IMR-90 (cell line): Measurements from ENCODE around the gene RASGRF2. TPM values are rescaled to one million over a fixed set of nuclear protein-coding genes. Genes with fewer than 3 reads are reported as not detected.

ENCODE experiments used
- ATAC-seq: fragments of 200-7000 bp; cut with Tn5 transposase; 2 replicates; pipeline ENCODE4 v1.9.1; 2020; ENCODE audit warnings: low read depth, mild to moderate bottlenecking, moderate library complexity
- BruUV-seq: library from RNA; stranded (reverse); fragments of 400-500 nt; replicated peaks from 2 replicates; lab custom pipeline; 2021; lab: Mats Ljungman, UMichigan
- CTCF ChIA-PET: fragments of 300-600 bp; formaldehyde crosslinking; extraction: SDS; loops from one replicate; lab custom pipeline; 2021; ENCODE audit warnings: antibody characterized with exemption; lab: Yijun Ruan, JAX
- POLR2A ChIA-PET: fragments of 300-600 bp; sonication (Branson Sonifier 250); formaldehyde crosslinking; loops from one replicate; lab custom pipeline; 2022; ENCODE audit warnings: antibody characterized with exemption; ENCODE audit not compliant: unreplicated experiment; lab: Charles Lee
- DNase-seq: peaks from one replicate; pipeline ENCODE4 v3.0.0; 2013
- H2AFZ ChIP-seq: replicated peaks from 2 replicates; pipeline ENCODE3; 2013; ENCODE audit warnings: low read length, mild to moderate bottlenecking; ENCODE audit not compliant: poor library complexity
- H2AK5ac ChIP-seq: 2 replicates; pipeline ENCODE4 v1.6.1; 2013; ENCODE audit warnings: low read depth, low read length, inconsistent platforms
- H2AK9ac ChIP-seq: replicated peaks from 2 replicates; pipeline ENCODE3; 2013; ENCODE audit warnings: mild to moderate bottlenecking, low read depth, low read length, moderate library complexity; ENCODE audit not compliant: poor library complexity
- H2BK120ac ChIP-seq: 2 replicates; pipeline ENCODE4 v1.6.1; 2013; ENCODE audit warnings: low read depth, low read length, inconsistent platforms
- H2BK15ac ChIP-seq: 3 replicates; pipeline ENCODE4 v1.6.1; 2013; ENCODE audit warnings: low read depth, low read length, inconsistent platforms
- H2BK20ac ChIP-seq: 2 replicates; pipeline ENCODE4 v1.6.1; 2013; ENCODE audit warnings: low read depth, mild to moderate bottlenecking, inconsistent platforms, low read length, moderate library complexity
- H2BK5ac ChIP-seq: 2 replicates; pipeline ENCODE4 v1.6.1; 2013; ENCODE audit warnings: mild to moderate bottlenecking, low read depth, low read length, inconsistent platforms; ENCODE audit not compliant: poor library complexity, severe bottlenecking
- H3K14ac ChIP-seq: replicated peaks from 2 replicates; pipeline ENCODE4 v1.6.1; 2013; ENCODE audit warnings: low read depth, low read length, inconsistent platforms
- H3K18ac ChIP-seq: 2 replicates; pipeline ENCODE4 v1.6.1; 2013; ENCODE audit warnings: low read depth, low read length, control low read depth
- H3K23ac ChIP-seq: 2 replicates; pipeline ENCODE4 v1.6.1; 2013; ENCODE audit warnings: low read depth, low read length, inconsistent platforms
- H3K27ac ChIP-seq: 2 replicates; pipeline ENCODE4 v1.5.1; 2013; ENCODE audit warnings: mild to moderate bottlenecking, control low read depth, low read length; ENCODE audit not compliant: insufficient read depth
- H3K27me3 ChIP-seq: 2 replicates; pipeline ENCODE4 v1.6.1; 2013; ENCODE audit warnings: low read length; ENCODE audit not compliant: control insufficient read depth, insufficient read depth
- H3K36me3 ChIP-seq: 2 replicates; pipeline ENCODE4 v1.6.1; 2013; ENCODE audit warnings: low read length, mixed read lengths; ENCODE audit not compliant: control insufficient read depth, insufficient read depth
- H3K4ac ChIP-seq: 2 replicates; pipeline ENCODE4 v1.6.1; 2013; ENCODE audit warnings: low read depth, low read length, inconsistent platforms
- H3K4me1 ChIP-seq: 2 replicates; pipeline ENCODE4 v1.6.1; 2013; ENCODE audit warnings: low read length, mixed read lengths; ENCODE audit not compliant: control insufficient read depth, insufficient read depth
- H3K4me2 ChIP-seq: 2 replicates; pipeline ENCODE4 v1.6.1; 2013; ENCODE audit warnings: low read depth, mild to moderate bottlenecking, control low read depth, low read length, moderate library complexity
- H3K4me3 ChIP-seq: 2 replicates; pipeline ENCODE4 v1.5.1; 2013; ENCODE audit warnings: low read depth, mild to moderate bottlenecking, control low read depth, low read length, moderate library complexity; ENCODE audit not compliant: insufficient read depth
- H3K56ac ChIP-seq: 2 replicates; pipeline ENCODE4 v1.6.1; 2013; ENCODE audit warnings: low read length, inconsistent platforms; ENCODE audit not compliant: insufficient read depth; ENCODE audit errors: extremely low read depth
- H3K79me1 ChIP-seq, 2 experiments: 2 replicates each; pipeline ENCODE4 v1.6.1; 2013; ENCODE audit warnings: low read length in 2 of 2, inconsistent platforms in 1 of 2, low read depth in 1 of 2
- H3K9ac ChIP-seq: 2 replicates; pipeline ENCODE4 v1.6.1; 2013; ENCODE audit warnings: low read depth, low read length, control low read depth
- H3K9me1 ChIP-seq: 2 replicates; pipeline ENCODE4 v1.6.1; 2013; ENCODE audit warnings: low read length, inconsistent platforms; ENCODE audit not compliant: insufficient read depth
- H3K9me3 ChIP-seq: 2 replicates; pipeline ENCODE4 v1.6.1; 2013; ENCODE audit warnings: low read length; ENCODE audit not compliant: control insufficient read depth, insufficient read depth
- H4K20me1 ChIP-seq: 2 replicates; pipeline ENCODE4 v1.6.1; 2013; ENCODE audit warnings: low read length, inconsistent platforms; ENCODE audit not compliant: insufficient read depth
- H4K5ac ChIP-seq: 2 replicates; pipeline ENCODE4 v1.6.1; 2013; ENCODE audit warnings: mild to moderate bottlenecking, low read depth, low read length, control low read depth
- H4K8ac ChIP-seq, 2 experiments: 2 replicates each; pipeline ENCODE4 v1.6.1; 2013; ENCODE audit warnings: low read depth in 2 of 2, low read length in 2 of 2, control low read depth in 1 of 2, inconsistent platforms in 1 of 2
- H4K91ac ChIP-seq: 2 replicates; pipeline ENCODE4 v1.6.1; 2013; ENCODE audit warnings: low read depth, low read length, inconsistent platforms; ENCODE audit not compliant: insufficient read depth
- BHLHE40 ChIP-seq: fragments of 150-350 bp; IDR thresholded peaks from 2 replicates; pipeline ENCODE4 v1.6.1; 2016; ENCODE audit warnings: mild to moderate bottlenecking, low read depth, low read length
- CEBPB ChIP-seq: IDR thresholded peaks from 2 replicates; pipeline ENCODE4 v1.6.1; 2012; ENCODE audit warnings: low read depth, low read length, improper control_type of control experiment
- CHD1 ChIP-seq: IDR thresholded peaks from 2 replicates; pipeline ENCODE4 v1.6.1; 2012; ENCODE audit warnings: low read depth, low read length, improper control_type of control experiment
- CTCF ChIP-seq: conservative IDR thresholded peaks from 2 replicates; pipeline ENCODE4 v1.5.1; 2012; ENCODE audit warnings: mild to moderate bottlenecking, low read depth, low read length, improper control_type of control experiment
- ELK1 ChIP-seq: fragments of 150-350 bp; IDR thresholded peaks from 2 replicates; pipeline ENCODE4 v1.6.1; 2016; ENCODE audit warnings: low read depth, mild to moderate bottlenecking, low read length, moderate library complexity, borderline replicate concordance
- FOS ChIP-seq: fragments of 150-350 bp; IDR thresholded peaks from 2 replicates; pipeline ENCODE4 v1.6.1; 2016; ENCODE audit warnings: low read depth, low read length
- MAFK ChIP-seq: IDR thresholded peaks from 2 replicates; pipeline ENCODE4 v1.6.1; 2012; ENCODE audit warnings: low read depth, low read length, improper control_type of control experiment
- MAZ ChIP-seq: IDR thresholded peaks from 2 replicates; pipeline ENCODE4 v1.6.1; 2012; ENCODE audit warnings: low read depth, mild to moderate bottlenecking, low read length, improper control_type of control experiment, moderate library complexity, borderline replicate concordance
- MXI1 ChIP-seq: IDR thresholded peaks from 2 replicates; pipeline ENCODE4 v1.6.1; 2012; ENCODE audit warnings: low read depth, mild to moderate bottlenecking, low read length, moderate library complexity, borderline replicate concordance
- NFE2L2 ChIP-seq: fragments of 150-350 bp; IDR thresholded peaks from 2 replicates; pipeline ENCODE4 v1.6.1; 2016; ENCODE audit warnings: low read depth, mild to moderate bottlenecking, low read length
- POLR2A ChIP-seq: IDR thresholded peaks from 2 replicates; pipeline ENCODE4 v1.6.1; 2012; ENCODE audit warnings: mild to moderate bottlenecking, low read depth, low read length
- RAD21 ChIP-seq: IDR thresholded peaks from 2 replicates; pipeline ENCODE4 v1.6.1; 2012; ENCODE audit warnings: low read length, improper control_type of control experiment
- RCOR1 ChIP-seq: IDR thresholded peaks from 2 replicates; pipeline ENCODE4 v1.6.1; 2012; ENCODE audit warnings: mild to moderate bottlenecking, low read length, improper control_type of control experiment; ENCODE audit not compliant: insufficient replicate concordance
- RFX5 ChIP-seq: IDR thresholded peaks from 2 replicates; pipeline ENCODE4 v1.8.0; 2012; ENCODE audit warnings: low read depth, mild to moderate bottlenecking, low read length, moderate library complexity
- SMC3 ChIP-seq: fragments of 150-350 bp; IDR thresholded peaks from 2 replicates; pipeline ENCODE4 v1.6.1; 2016; ENCODE audit warnings: low read depth, mild to moderate bottlenecking, antibody characterized with exemption, low read length, moderate library complexity
- USF2 ChIP-seq: fragments of 150-350 bp; IDR thresholded peaks from 2 replicates; pipeline ENCODE4 v1.6.1; 2017; ENCODE audit warnings: mild to moderate bottlenecking, antibody characterized with exemption, low read length, low read depth
- WGBS, 2 experiments: methylation state at CpG; one replicate each; pipeline versions ENCODE4 v1.1.5 to v1.1.7; 2013; ENCODE audit warnings: missing lambda C conversion rate in 2 of 2; ENCODE audit not compliant: insufficient read length in 1 of 2; ENCODE audit errors: extremely low coverage in 2 of 2; 5-methylcytosine and 5-hydroxymethylcytosine counted together
- dilution Hi-C: fragments of 300-500 bp; cut with HindIII; formaldehyde crosslinking; loops from one replicate; pipeline ENCODE4 v1.14.3; 2018; ENCODE audit warnings: low sequenced_read_pairs; ENCODE audit not compliant: unreplicated experiment
- in situ Hi-C: fragments of 300-500 bp; cut with MboI; formaldehyde crosslinking; loops from 3 replicates; pipeline ENCODE4 v1.14.3; 2019; ENCODE audit warnings: low sequenced_read_pairs, inconsistent platforms, mixed read lengths
- intact Hi-C: fragments of 100-400 bp; cut with micrococcal nuclease; formaldehyde crosslinking; loops from 2 replicates; pipeline ENCODE4 v1.10.0; 2022
- polyA plus RNA-seq, 3 experiments: library from polyadenylated mRNA; depleted of rRNA; stranded (reverse); fragments of >200 nt; gene quantifications; 2 replicates each; pipeline ENCODE4 v1.2.3, GENCODE V29; 2012; ENCODE audit warnings: low replicate concordance in 1 of 3
- total RNA-seq: library from RNA; depleted of rRNA; stranded (reverse); fragments of >200 nt; gene quantifications from 2 replicates; pipeline ENCODE4 v1.2.3, GENCODE V29; 2012

Gene RASGRF2
- total and polyA plus RNA-seq, 2 of the 4 experiments (the other 2 are of a cell fraction): 2.9 to 5.0 TPM

DNA sequence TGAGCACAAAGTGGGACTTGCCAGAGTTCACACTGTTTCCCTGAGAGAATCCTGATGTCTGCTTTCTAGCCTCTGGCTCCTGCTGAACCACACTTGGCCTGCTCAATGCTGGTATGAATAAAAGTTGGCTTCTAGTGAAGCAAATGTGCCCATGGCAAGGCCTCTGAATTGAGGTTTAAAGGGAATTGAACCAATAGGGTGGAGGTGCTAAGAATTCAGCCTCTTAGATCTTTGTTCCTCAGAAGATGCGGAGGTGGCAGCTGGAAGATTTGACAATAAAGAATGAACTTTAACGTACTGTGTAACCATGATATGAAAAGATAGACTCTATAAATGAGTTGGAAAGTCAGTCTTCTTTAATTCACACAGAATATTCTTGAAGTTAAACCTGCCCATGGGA lies 57.2 kb downstream of the RASGRF2 start:
- dilution Hi-C loops: no loop called here

More for the DNA sequence above, 57.2 kb downstream of the RASGRF2 start:
- TF ChIP-seq FOS: no peak
- no peak for TF ChIP-seq CEBPB
- no peak for TF ChIP-seq RCOR1
- no peak for TF ChIP-seq SMC3
- no peak for TF ChIP-seq MAFK
- no peak for TF ChIP-seq CTCF
- no peak for TF ChIP-seq MAZ
- no peak for TF ChIP-seq POLR2A
- no peak for TF ChIP-seq USF2
- TF ChIP-seq NFE2L2: no peak
- TF ChIP-seq ELK1: no peak
- TF ChIP-seq MXI1: no peak
- no peak for TF ChIP-seq RAD21
- no peak for TF ChIP-seq RFX5
- no peak for TF ChIP-seq CHD1
- TF ChIP-seq BHLHE40: no peak
- Histone ChIP-seq H3K79me1 (peaks cover 22 to 72% of the 10 kb centered on the region in 2 experiments), H2BK15ac (no peak overlapping the region), H3K4me1 (peaks cover 14% of the 10 kb centered on the region), H3K9me3 (no peaks in the 10 kb centered on the region), H2AK5ac (no peak overlapping the region), H3K56ac (no peak overlapping the region), H2BK120ac (no peak overlapping the region), H3K14ac (no peak overlapping the region), H3K23ac (0 out of 2 replicates have a peak overlapping the region, but pooled peaks have one; percentile 20), H2AFZ (no peak overlapping the region), H3K4me3 (no peak overlapping the region), H3K9me1 (peaks cover 27% of the 10 kb centered on the region), H4K8ac (no peak overlapping the region), H3K36me3 (no peaks in the 10 kb centered on the region), H4K20me1 (peaks cover 15% of the 10 kb centered on the region; the same call in 1 of the 2 replicates), H3K4ac (no peak overlapping the region), H2BK20ac (no peak overlapping the region), H2AK9ac (no peak overlapping the region), H2BK5ac (no peak overlapping the region), H3K4me2 (no peak overlapping the region), H4K91ac (no peak overlapping the region), H3K27ac (no peak overlapping the region), H3K27me3 (no peaks in the 10 kb centered on the region), H3K18ac (no peak overlapping the region), H4K5ac (no peak overlapping the region), H3K9ac (no peak overlapping the region)
- BruUV-seq: no TSS peak
- intact Hi-C loops (no loop called here), in situ Hi-C loops (no loop called here)
- ChIA-PET POLR2A (no interaction called here), CTCF (no interaction called here)
- ATAC-seq: no peak
- no peak for DNase-seq
- no CpG with 5 or more reads among the region's 2 CpGs for WGBS, 2 experiments
